GM18858 (cell line): Measurements from ENCODE around the gene FERMT2.

Experiments
- ATAC-seq: cut with Tn5 transposase; IDR thresholded peaks from one replicate; pipeline ENCODE4 v1.9.1; 2021; ENCODE audit not compliant: unreplicated experiment

FERMT2 gene

GRCh38 chr14:52902971-52903619, 47.8 kb downstream of the FERMT2 start:
- no peak for ATAC-seq

DNA sequence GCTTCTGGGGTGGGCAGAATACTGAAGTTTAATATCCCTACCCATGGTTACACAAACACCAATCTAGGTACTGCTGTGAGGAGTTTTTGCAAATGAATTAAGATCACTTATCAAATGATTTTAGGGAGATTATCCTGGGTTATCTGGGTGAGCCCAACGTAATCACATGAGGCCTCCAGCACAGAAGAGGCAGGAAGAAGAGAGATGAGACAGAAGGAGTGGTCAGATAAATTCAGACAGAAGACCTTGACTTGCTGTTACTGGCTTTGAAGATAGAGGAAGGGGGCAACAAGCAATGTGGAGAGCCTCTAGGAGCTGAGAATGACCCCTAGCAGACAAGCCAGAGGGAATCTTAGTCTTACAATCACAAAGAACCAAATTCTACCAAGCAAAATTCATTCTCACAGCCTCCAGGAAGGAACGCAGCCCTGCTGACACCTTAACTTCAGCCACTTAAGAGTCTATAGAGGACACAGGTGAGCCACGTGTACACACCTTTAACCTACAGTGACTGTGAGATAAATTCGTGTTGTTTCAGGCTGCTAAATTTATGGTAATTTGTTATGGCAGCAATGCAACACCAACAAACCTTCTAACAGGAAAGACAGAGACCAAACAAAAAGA, 49.4 kb downstream of the FERMT2 start:
- no peak for ATAC-seq

DNA sequence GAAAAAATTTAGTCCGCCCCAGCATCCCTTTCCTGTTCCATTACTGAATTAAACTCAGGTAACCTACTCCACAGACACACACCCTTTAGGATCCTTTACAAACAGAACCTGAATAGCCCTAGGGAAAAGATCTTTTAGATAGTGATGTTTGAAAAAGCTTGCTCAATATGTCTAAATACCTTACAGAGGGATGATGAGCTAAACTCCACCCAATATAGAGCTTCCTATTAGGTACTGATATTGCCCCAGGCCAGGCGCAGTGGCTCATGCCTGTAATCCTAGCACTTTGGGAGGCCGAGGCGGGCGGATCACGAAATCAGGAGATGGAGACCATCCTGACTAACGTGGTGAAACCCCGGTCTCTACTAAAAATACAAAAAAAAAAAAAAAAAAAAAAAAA, 50.1 kb downstream of the FERMT2 start:
- no peak for ATAC-seq

DNA sequence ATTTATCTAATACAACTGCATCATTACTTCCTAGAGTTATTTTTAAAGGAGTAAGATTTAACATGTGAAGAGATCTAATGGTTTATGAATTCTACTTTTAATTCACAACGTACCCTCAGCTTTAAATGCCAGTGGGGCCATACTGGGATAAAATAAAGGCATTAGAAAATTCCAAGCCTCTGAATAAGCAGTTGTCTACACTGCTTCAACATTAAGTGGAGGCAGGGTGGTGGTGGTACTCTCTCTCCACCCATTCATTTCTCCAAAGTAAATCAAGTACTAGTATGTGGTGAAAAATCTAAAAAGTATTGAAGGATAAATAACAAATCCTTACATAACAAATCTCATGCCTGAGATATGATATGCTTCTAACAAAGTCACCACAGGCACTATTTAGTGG, 52.4 kb downstream of the FERMT2 start:
- ATAC-seq = no peak

- no peak for ATAC-seq
Measured at GRCh38 chr14:52895000-52895399, 55.9 kb downstream of the FERMT2 start.

GRCh38 chr14:52891800-52892199, 59.0 kb downstream of the FERMT2 start:
- ATAC-seq = no peak

- no peak for ATAC-seq
Measured at GRCh38 chr14:52888839-52889838, 61.7 kb downstream of the FERMT2 start.

DNA sequence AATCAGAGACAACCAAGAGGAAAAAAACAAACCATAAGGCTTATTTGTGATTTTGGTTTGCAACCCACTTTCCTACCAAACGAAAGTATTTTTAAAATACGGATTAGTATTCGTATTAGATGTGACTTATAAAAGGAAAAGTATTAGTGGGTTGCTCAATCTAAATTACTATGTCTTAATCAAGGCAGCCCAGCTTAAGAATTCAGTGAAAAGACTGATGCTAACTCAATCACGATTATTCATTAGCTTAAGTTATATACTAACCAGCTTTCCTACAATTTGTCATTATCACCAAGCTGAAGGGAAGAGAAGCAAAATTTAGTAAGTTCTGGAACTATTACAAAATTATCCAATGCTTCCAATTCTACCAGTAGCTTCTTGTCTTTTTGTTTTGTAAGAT, 62.7 kb downstream of the FERMT2 start:
- no peak for ATAC-seq

DNA sequence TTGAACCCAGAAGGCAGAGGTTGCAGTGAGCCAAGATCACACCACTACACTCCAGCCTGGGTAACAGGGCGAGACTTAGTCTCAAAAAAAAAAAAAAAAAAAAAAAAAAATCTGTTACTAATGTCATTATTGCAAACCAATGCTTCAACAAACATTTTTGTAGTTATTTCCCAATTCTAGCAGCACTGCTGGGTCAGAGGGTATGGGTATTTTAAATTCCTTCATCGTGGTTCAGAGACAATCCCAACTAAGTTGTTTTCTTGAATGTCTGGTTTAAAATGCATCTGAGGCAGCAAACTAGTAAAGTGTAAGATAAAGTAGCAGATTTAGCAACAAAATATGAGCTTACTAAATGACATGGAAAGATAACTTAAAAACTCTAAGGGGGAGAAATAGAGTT, 65.6 kb downstream of the FERMT2 start:
- ATAC-seq = no peak

GRCh38 chr14:52883658-52884057, 67.2 kb downstream of the FERMT2 start:
- no peak for ATAC-seq

DNA sequence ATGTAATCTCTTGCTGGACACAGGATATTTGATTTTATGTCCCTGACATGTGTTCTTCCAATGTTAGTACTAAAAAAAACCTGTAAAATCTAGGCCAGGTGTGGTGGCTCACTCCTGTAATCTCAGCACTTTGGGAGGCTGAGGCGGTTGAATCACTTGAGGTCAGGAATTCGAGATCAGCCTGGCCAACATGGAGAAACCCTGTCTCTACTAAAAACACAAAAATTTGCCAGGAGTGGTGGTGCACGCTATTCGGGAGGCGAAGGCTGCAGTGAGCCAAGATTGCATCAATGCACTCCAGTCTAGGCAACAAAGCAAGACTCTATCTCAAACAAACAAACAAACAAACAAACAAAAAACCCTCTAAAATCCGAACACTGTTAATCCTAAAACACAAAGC, 68.0 kb downstream of the FERMT2 start:
- no peak for ATAC-seq

- no peak for ATAC-seq
Measured at GRCh38 chr14:52879958-52880357, 70.9 kb downstream of the FERMT2 start.

- no peak for ATAC-seq
Measured at GRCh38 chr14:52878946-52879345, 71.9 kb downstream of the FERMT2 start.

DNA sequence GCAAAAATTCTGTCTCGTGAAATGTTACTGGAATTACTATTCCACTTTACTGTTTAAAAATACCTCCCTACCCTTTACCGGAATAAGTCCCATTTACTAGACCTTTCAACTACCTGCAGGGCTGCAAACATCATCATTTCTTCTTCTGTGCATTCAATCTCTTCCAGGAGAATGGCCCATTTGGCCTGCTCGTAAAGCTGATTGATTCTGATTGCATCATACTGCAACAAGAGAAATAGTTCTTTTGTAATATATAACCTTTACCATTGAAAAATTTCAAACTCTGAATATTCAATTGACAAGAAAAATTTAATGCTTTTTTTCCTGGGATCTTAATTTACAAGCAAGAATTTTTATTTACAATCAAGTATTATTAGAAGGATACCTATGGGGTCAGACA, 72.4 kb downstream of the FERMT2 start:
- ATAC-seq = no peak

DNA sequence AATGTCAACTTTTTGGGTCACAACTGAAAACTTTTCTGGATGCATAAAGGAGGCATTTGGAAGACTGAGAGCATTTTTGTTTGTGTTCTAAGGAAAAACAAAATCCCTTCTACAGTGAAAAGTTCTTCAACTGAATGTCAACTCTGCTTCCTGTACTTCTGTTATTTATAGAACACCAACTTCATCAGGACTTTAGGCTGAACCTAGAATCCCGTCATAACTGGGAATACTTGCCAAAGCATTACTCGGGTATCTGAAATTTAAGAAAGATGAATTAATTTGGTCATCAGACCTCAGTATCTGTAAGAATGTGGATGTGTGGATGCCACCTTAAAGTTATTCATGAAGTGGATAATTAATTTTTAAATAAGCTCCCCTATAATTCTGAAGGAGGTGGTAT, 73.2 kb downstream of the FERMT2 start:
- ATAC-seq = no peak

- no peak for ATAC-seq
Measured at GRCh38 chr14:52876806-52877205, 74.0 kb downstream of the FERMT2 start.

GRCh38 chr14:52876311-52876710, 74.5 kb downstream of the FERMT2 start:
- ATAC-seq = no peak

DNA sequence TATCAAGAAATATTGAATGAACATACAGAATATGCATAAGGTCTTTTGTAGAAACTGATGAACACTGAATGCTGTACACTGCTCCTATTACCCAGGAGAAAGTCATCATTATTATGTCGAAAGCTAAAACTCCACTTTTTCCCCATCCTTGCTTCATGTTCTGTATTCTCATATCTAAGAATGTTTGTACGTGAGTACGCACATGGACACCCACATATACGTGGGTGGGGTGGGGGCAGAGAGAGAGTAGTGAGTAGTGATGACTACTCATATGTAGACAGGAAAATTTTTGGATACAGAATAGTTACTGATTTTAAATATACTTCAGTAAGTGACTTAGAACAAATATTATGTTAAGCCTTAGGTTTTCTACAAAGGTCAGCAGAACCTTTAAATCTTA, 75.1 kb downstream of the FERMT2 start:
- no peak for ATAC-seq

DNA sequence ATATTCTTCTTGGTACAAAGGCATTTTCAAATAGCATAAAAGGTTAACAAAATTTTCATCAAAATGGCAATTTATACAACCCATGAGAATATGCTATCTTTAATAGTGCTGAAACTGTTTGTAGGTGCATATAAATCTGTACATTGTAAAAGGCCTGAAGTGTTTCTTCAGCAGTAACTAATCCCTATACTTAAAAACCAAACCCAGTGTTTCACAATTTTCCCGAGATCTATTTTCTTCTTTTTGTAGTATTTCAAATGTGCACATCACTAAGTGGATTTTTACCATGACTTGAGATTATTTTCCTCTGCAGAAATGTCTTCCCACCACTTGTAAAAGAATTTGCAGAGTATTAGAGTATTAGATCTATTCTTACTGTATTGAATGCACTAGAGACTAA, 76.5 kb downstream of the FERMT2 start:
- ATAC-seq = no peak

DNA sequence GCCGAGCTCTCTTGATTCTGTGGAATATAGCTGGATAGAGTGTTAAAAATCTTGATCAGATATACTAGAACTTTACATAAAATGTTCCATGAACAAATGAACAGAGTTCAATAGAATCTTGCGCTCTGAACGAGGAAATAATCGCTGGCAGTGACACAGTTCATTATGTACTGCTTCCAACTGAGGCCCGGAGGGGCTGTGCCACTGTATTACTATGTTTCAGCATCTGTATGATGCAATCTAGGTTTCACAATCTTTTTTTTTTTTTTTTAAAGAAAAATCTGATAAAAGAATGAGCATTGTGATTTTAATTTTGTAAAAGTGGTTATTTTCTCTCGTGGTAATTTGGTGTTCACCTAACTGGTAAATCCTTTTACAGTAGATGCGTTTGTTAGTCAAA, 77.2 kb downstream of the FERMT2 start:
- ATAC-seq = no peak

DNA sequence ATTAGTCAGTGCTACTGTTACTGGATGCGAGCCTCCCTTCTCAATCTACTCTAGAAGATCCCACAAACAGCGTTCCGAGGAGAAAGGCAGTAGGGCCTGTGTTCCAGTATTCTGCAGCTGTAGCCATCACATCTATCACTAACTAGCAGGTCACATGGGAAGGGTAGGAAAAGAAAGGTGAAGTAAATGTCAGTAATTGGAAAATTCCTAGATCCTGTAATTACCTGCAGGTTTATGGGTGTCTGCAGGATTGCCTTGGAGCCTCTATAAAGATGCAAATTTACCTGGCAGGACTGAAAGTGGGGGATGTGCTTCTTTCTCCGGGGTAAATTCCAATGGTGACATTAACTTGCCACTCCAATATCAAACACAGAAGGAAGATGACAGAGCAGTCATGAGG, 77.8 kb downstream of the FERMT2 start:
- no peak for ATAC-seq

DNA sequence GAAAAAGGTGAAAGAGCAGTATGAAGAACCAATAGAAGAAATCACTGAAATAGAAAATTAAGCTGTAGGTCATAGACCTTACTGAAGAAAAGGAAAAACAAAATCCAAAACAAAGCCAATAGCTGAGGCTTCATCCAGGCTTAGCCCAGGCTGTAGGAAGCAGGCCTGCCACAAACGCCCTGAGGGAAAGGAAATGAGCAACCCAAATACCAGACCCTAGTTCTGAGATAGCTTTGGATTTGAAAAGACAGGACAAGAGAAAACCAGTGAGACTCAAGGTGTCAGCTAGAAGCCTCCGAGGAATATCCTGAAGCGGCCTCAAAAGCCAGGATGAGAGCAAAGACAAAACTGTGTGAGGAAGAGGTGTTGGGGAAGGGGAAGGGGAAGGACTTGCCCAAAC, 79.2 kb downstream of the FERMT2 start:
- ATAC-seq = no peak
